ENCODE results near the gene COX19. TPM values are rescaled to one million over a fixed set of nuclear protein-coding genes. Genes with fewer than 3 reads are reported as not detected.
A peak's percentile ranks its signal among the peaks of the same experiment; 100 is the strongest.

The COX19 gene
- total and polyA plus RNA-seq, 2 of the 13 experiments (the other 11 are each of a cell fraction or from before 2014, with no cell fraction given), result 11.5 to 21.7 TPM

GRCh38 chr7:992709-993607 lies 17.6 kb upstream of the COX19 start (continued):
- peak; percentile 88 for TF ChIP-seq ZMYM3 (CRISPR knock-in tag; IDR thresholded peaks at IDR 0.05)
- TF ChIP-seq, protein P1, sequence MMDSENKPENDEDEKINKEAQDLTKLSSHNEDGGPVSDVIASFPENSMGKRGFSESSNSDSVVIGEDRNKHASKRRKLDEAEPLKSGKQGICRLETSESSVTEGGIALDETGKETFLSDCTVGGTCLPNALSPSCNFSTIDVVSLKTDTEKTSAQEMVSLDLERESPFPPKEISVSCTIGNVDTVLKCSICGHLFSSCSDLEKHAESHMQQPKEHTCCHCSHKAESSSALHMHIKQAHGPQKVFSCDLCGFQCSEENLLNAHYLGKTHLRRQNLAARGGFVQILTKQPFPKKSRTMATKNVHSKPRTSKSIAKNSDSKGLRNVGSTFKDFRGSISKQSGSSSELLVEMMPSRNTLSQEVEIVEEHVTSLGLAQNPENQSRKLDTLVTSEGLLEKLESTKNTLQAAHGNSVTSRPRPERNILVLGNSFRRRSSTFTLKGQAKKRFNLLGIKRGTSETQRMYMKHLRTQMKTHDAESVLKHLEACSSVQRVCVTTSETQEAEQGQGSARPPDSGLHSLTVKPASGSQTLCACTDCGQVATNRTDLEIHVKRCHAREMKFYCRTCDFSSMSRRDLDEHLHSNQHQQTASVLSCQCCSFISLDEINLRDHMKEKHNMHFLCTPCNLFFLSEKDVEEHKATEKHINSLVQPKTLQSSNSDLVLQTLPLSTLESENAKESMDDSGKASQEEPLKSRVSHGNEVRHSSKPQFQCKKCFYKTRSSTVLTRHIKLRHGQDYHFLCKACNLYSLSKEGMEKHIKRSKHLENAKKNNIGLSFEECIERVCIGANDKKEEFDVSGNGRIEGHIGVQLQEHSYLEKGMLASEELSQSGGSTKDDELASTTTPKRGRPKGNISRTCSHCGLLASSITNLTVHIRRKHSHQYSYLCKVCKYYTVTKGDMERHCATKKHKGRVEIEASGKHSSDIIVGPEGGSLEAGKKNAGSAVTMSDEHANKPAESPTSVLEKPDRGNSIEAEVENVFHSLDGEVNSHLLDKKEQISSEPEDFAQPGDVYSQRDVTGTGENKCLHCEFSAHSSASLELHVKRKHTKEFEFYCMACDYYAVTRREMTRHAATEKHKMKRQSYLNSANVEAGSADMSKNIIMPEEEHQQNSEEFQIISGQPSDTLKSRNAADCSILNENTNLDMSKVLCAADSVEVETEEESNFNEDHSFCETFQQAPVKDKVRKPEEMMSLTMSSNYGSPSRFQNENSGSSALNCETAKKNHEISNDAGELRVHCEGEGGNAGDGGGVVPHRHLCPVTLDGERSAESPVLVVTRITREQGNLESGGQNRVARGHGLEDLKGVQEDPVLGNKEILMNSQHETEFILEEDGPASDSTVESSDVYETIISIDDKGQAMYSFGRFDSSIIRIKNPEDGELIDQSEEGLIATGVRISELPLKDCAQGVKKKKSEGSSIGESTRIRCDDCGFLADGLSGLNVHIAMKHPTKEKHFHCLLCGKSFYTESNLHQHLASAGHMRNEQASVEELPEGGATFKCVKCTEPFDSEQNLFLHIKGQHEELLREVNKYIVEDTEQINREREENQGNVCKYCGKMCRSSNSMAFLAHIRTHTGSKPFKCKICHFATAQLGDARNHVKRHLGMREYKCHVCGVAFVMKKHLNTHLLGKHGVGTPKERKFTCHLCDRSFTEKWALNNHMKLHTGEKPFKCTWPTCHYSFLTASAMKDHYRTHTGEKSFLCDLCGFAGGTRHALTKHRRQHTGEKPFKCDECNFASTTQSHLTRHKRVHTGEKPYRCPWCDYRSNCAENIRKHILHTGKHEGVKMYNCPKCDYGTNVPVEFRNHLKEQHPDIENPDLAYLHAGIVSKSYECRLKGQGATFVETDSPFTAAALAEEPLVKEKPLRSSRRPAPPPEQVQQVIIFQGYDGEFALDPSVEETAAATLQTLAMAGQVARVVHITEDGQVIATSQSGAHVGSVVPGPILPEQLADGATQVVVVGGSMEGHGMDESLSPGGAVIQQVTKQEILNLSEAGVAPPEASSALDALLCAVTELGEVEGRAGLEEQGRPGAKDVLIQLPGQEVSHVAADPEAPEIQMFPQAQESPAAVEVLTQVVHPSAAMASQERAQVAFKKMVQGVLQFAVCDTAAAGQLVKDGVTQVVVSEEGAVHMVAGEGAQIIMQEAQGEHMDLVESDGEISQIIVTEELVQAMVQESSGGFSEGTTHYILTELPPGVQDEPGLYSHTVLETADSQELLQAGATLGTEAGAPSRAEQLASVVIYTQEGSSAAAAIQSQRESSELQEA (CRISPR knock-in tag; IDR thresholded peaks at IDR 0.05; ENCODE audit: not compliant biosample characterization), result no peak
- peak; percentile 65; the same call in 1 of the 2 replicates for TF ChIP-seq MIER2 (CRISPR knock-in tag; IDR thresholded peaks at IDR 0.05)
- TF ChIP-seq ETV6 (CRISPR knock-in tag; conservative IDR thresholded peaks at IDR 0.05), result peak; percentile 61; the same call in 1 of the 2 replicates
- TF ChIP-seq ZNF253 (CRISPR knock-in tag; IDR thresholded peaks at IDR 0.05; ENCODE audit: borderline replicate concordance), result peak; percentile 68; the same call in 1 of the 2 replicates
- no peak for TF ChIP-seq ARHGAP35 (CRISPR knock-in tag; IDR thresholded peaks at IDR 0.05; ENCODE audit: borderline replicate concordance)
- TF ChIP-seq NBN (conservative IDR thresholded peaks at IDR 0.05), result no peak
- TF ChIP-seq SNAI1 (CRISPR knock-in tag; IDR thresholded peaks at IDR 0.05; ENCODE audit: borderline replicate concordance), result no peak; the same call in 1 of the 2 replicates
- peak; percentile 58 for TF ChIP-seq FOXP4 (CRISPR knock-in tag; IDR thresholded peaks at IDR 0.05)
- peak; percentile 84 for TF ChIP-seq POLR2G (IDR thresholded peaks at IDR 0.05; ENCODE audit: low read depth, low read length)
- peak; percentile 50; the same call in 1 of the 2 replicates for TF ChIP-seq ZNF263 (CRISPR knock-in tag; IDR thresholded peaks at IDR 0.05)
- TF ChIP-seq MED13 (CRISPR knock-in tag; IDR thresholded peaks at IDR 0.05), result peak; percentile 65; the same call in 1 of the 2 replicates
- TF ChIP-seq ZHX1 (CRISPR knock-in tag; IDR thresholded peaks at IDR 0.05; ENCODE audit: low read depth), result peak; percentile 91
- TF ChIP-seq RFXANK (CRISPR knock-in tag; IDR thresholded peaks at IDR 0.05), result 0 out of 2 replicates have a peak, but pooled peaks have one; percentile 62
